GM12878 (cell line): Measurements from ENCODE around the gene AFAP1. TPM values are rescaled to one million over a fixed set of nuclear protein-coding genes. Genes with fewer than 3 reads are reported as not detected.

Source experiments
- ATAC-seq: fragments of 200-7000 bp; cut with Tn5 transposase; 3 replicates; pipeline ENCODE4 v1.9.1; 2020; ENCODE audit warnings: mild to moderate bottlenecking, moderate library complexity
- BruUV-seq: library from RNA; stranded (reverse); fragments of 400-500 nt; replicated peaks from 2 replicates; lab custom pipeline; 2021; lab: Mats Ljungman, UMichigan
- CTCF ChIA-PET: fragments of 300-600 bp; sonication (Branson Sonifier 250); formaldehyde crosslinking; extraction: SDS; loops from one replicate; lab custom pipeline; 2021; ENCODE audit warnings: inconsistent platforms; lab: Yijun Ruan, JAX
- POLR2A ChIA-PET: fragments of 350-600 bp; formaldehyde crosslinking; extraction: SDS; loops from one replicate; lab custom pipeline; 2021; ENCODE audit warnings: inconsistent platforms; lab: Charles Lee
- RAD21 ChIA-PET: fragments of 300-600 bp; sonication (Branson Sonifier 250); formaldehyde crosslinking; loops from one replicate; lab custom pipeline; 2023; ENCODE audit warnings: antibody characterized with exemption; ENCODE audit not compliant: unreplicated experiment; lab: Charles Lee
- SMC1A ChIA-PET: fragments of 300-600 bp; sonication (Branson Sonifier 250); formaldehyde crosslinking; loops from one replicate; lab custom pipeline; 2023; ENCODE audit not compliant: unreplicated experiment, uncharacterized antibody; lab: Charles Lee
- DNase-seq: peaks from one replicate; pipeline ENCODE4 v3.0.0-alpha.2; 2011; ENCODE audit warnings: low read depth, low spot score
- FAIRE-seq: peaks from 3 replicates; lab custom pipeline; 2011; peaks lifted over from hg19 to GRCh38; lab: Jason Lieb, UNC
- H2AFZ ChIP-seq: 2 replicates; pipeline ENCODE4 v1.6.0; 2011; ENCODE audit warnings: low read depth, low read length, control low read depth; ENCODE audit not compliant: control insufficient read depth
- H3K27ac ChIP-seq: 2 replicates; pipeline ENCODE4 v1.5.1; 2011; ENCODE audit warnings: control low read depth; ENCODE audit not compliant: control insufficient read depth, insufficient read depth
- H3K27me3 ChIP-seq, 2 experiments: replicated peaks in 1 of 2; 2 replicates each; pipeline versions ENCODE4 v1.6.0 to v1.6.1; 2011; ENCODE audit warnings: low read length in 1 of 2; ENCODE audit not compliant: control insufficient read depth in 2 of 2, insufficient read depth in 2 of 2
- H3K36me3 ChIP-seq, 2 experiments: 2 replicates each; pipeline ENCODE4 v1.5.1; 2011; ENCODE audit warnings: low read length in 1 of 2; ENCODE audit not compliant: control insufficient read depth in 2 of 2, insufficient read depth in 2 of 2
- H3K4me1 ChIP-seq: 2 replicates; pipeline ENCODE4 v1.6.1; 2011; ENCODE audit warnings: mild to moderate bottlenecking, low read length, moderate library complexity, mixed read lengths; ENCODE audit not compliant: control insufficient read depth, insufficient read depth
- H3K4me2 ChIP-seq: 2 replicates; pipeline ENCODE4 v1.6.0; 2011; ENCODE audit warnings: control low read depth; ENCODE audit not compliant: control insufficient read depth, insufficient read depth
- H3K4me3 ChIP-seq: fragments of 200-600 bp; sonication (generic); 2 replicates; pipeline ENCODE4 v1.5.1; 2016
- H3K79me2 ChIP-seq: 2 replicates; pipeline ENCODE4 v1.6.0; 2011; ENCODE audit warnings: low read length; ENCODE audit not compliant: control insufficient read depth, insufficient read depth
- H3K9ac ChIP-seq: 2 replicates; pipeline ENCODE4 v1.8.0; 2011; ENCODE audit warnings: low read length, control low read depth, mixed read lengths; ENCODE audit not compliant: control insufficient read depth, insufficient read depth
- H3K9me3 ChIP-seq: replicated peaks from 3 replicates; pipeline ENCODE4 v1.5.1; 2011; ENCODE audit warnings: mild to moderate bottlenecking, low read length; ENCODE audit not compliant: control insufficient read depth, insufficient read depth
- H4K20me1 ChIP-seq: 2 replicates; pipeline ENCODE4 v1.6.0; 2011; ENCODE audit not compliant: control insufficient read depth, insufficient read depth
- BACH1 ChIP-seq: fragments of 450-650 bp; IDR thresholded peaks from 2 replicates; pipeline ENCODE4 v1.6.1; 2017; ENCODE audit warnings: mild to moderate bottlenecking, borderline replicate concordance
- MTA3 ChIP-seq: IDR thresholded peaks from 2 replicates; pipeline ENCODE4 v1.6.1; 2012; ENCODE audit warnings: low read length, inconsistent platforms, borderline replicate concordance
- TAF1 ChIP-seq: IDR thresholded peaks from 2 replicates; pipeline ENCODE4 v1.6.1; 2011; ENCODE audit warnings: mild to moderate bottlenecking, low read depth, low read length, borderline replicate concordance
- TCF3 ChIP-seq: IDR thresholded peaks from 2 replicates; pipeline ENCODE4 v1.6.1; 2012; ENCODE audit warnings: low read depth, mild to moderate bottlenecking, low read length, borderline replicate concordance; ENCODE audit not compliant: insufficient read depth
- WGBS: methylation state at CpG from one replicate; pipeline ENCODE4 v1.1.6; 2016; ENCODE audit warnings: low lambda C conversion rate; ENCODE audit not compliant: insufficient replicate concordance, insufficient coverage; ENCODE audit errors: missing lambda C conversion rate; 5-methylcytosine and 5-hydroxymethylcytosine counted together
- in situ Hi-C: fragments of 300-500 bp; cut with MboI; formaldehyde crosslinking; loops from 9 replicates; pipeline ENCODE4 v1.14.3; 2018; ENCODE audit warnings: mixed read lengths
- intact Hi-C: fragments of 100-400 bp; cut with micrococcal nuclease; formaldehyde crosslinking; loops from one replicate; pipeline ENCODE4 v1.14.2; 2022; ENCODE audit not compliant: unreplicated experiment
- polyA plus RNA-seq, 11 experiments: library from polyadenylated mRNA; depleted of rRNA in 4 of 11; unstranded in 6 of 11; stranded (reverse) in 5 of 11; fragments of >200 nt; fragmentation: Nextera tagmentation in 4 of 11; fragmentation: Illumina TruSeq in 1 of 11; extraction: Ambion mirVana in 4 of 11; extraction: Trizol in 1 of 11; gene quantifications; 1 replicate in 1 of 11; 2 replicates in 10 of 11; pipeline versions ENCODE4 v1.2.1 to v1.2.3, GENCODE V29; 2011 to 2016; ENCODE audit warnings: inconsistent platforms in 2 of 11, missing spikeins in 2 of 11, low read depth in 1 of 11
- total RNA-seq, 4 experiments: library from RNA; depleted of rRNA in 3 of 4; stranded (reverse); fragments of >200 nt in 3 of 4; fragmentation: Illumina TruSeq in 1 of 4; extraction: Trizol in 1 of 4; gene quantifications; 2 replicates each; pipeline versions ENCODE4 v1.2.1 to v1.2.3, GENCODE V29; 2013 to 2021
- TF ChIP-seq, protein P1 (sequence below): fragments of 450-650 bp; IDR thresholded peaks from 2 replicates; pipeline ENCODE4 v1.6.1; 2016; ENCODE audit warnings: mild to moderate bottlenecking, moderate library complexity, borderline replicate concordance

The AFAP1 gene
- total and polyA plus RNA-seq, 10 of the 15 experiments (the other 5 are each of a cell fraction or from before 2014, with no cell fraction given): 0.02 to 0.23 (median 0.09) TPM; not detected in 1

- H3K27me3 ChIP-seq: no peaks in the 10 kb centered on the region; a peak in 2 of 4 replicates
- RAD21 ChIA-PET: no interaction called here
- CTCF ChIA-PET: no interaction called here
- in situ Hi-C loops: no loop called here
- H3K9me3 ChIP-seq: no peaks in the 10 kb centered on the region
- H3K4me3 ChIP-seq: no peak overlapping the region
- FAIRE-seq (no peak), DNase-seq (no peak), ATAC-seq (no peak)
- POLR2A ChIA-PET: no interaction called here
- no TSS peak for BruUV-seq
- H3K27ac ChIP-seq: no peak overlapping the region
- H3K9ac ChIP-seq: no peak overlapping the region
- TF ChIP-seq, protein P1, sequence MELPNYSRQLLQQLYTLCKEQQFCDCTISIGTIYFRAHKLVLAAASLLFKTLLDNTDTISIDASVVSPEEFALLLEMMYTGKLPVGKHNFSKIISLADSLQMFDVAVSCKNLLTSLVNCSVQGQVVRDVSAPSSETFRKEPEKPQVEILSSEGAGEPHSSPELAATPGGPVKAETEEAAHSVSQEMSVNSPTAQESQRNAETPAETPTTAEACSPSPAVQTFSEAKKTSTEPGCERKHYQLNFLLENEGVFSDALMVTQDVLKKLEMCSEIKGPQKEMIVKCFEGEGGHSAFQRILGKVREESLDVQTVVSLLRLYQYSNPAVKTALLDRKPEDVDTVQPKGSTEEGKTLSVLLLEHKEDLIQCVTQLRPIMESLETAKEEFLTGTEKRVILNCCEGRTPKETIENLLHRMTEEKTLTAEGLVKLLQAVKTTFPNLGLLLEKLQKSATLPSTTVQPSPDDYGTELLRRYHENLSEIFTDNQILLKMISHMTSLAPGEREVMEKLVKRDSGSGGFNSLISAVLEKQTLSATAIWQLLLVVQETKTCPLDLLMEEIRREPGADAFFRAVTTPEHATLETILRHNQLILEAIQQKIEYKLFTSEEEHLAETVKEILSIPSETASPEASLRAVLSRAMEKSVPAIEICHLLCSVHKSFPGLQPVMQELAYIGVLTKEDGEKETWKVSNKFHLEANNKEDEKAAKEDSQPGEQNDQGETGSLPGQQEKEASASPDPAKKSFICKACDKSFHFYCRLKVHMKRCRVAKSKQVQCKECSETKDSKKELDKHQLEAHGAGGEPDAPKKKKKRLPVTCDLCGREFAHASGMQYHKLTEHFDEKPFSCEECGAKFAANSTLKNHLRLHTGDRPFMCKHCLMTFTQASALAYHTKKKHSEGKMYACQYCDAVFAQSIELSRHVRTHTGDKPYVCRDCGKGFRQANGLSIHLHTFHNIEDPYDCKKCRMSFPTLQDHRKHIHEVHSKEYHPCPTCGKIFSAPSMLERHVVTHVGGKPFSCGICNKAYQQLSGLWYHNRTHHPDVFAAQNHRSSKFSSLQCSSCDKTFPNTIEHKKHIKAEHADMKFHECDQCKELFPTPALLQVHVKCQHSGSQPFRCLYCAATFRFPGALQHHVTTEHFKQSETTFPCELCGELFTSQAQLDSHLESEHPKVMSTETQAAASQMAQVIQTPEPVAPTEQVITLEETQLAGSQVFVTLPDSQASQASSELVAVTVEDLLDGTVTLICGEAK: no peak
- TF ChIP-seq TAF1 (no peak), MTA3 (no peak), TCF3 (no peak), BACH1 (no peak)
- H2AFZ ChIP-seq: no peak overlapping the region
- H3K36me3 ChIP-seq: no peaks in the 10 kb centered on the region
- intact Hi-C loops: no loop called here
- H3K4me1 ChIP-seq: no peaks in the 10 kb centered on the region
- no peak overlapping the region for H3K4me2 ChIP-seq
- SMC1A ChIA-PET: no interaction called here
- H4K20me1 ChIP-seq: no peaks in the 10 kb centered on the region
- 64% methylated on average over 14 of the region's 14 CpGs for WGBS
- H3K79me2 ChIP-seq: no peaks in the 10 kb centered on the region
Observed at GRCh38 chr4:7737268-7737645, 202.4 kb downstream of the AFAP1 start.
